HEK293 (cell line): ENCODE data around the gene EPS8L1.

Source experiments
- CTCF ChIA-PET: fragments of 350-600 bp; formaldehyde crosslinking; extraction: SDS; loops from one replicate; lab custom pipeline; 2021; ENCODE audit warnings: antibody characterized with exemption; lab: Yijun Ruan, JAX
- POLR2A ChIA-PET: fragments of 300-600 bp; formaldehyde crosslinking; extraction: SDS; loops from one replicate; lab custom pipeline; 2020; ENCODE audit warnings: antibody characterized with exemption, inconsistent platforms; lab: Yijun Ruan, JAX
- H3K27ac ChIP-seq: fragments of 200-500 bp; sonication (Bioruptor generic); 2 replicates; pipeline ENCODE4 v1.5.1; 2014; ENCODE audit warnings: low read depth, low read length, control low read depth, inconsistent platforms; ENCODE audit errors: extremely low read depth
- H3K36me3 ChIP-seq, 2 experiments: fragments of 200-500 bp in 1 of 2; sonication (Bioruptor generic) in 1 of 2; 1 replicate in 1 of 2; 2 replicates in 1 of 2; pipeline ENCODE4 v1.5.1; 2014 to 2017; ENCODE audit warnings: inconsistent platforms in 2 of 2, low read length in 2 of 2; ENCODE audit not compliant: control insufficient read depth in 2 of 2, insufficient read depth in 1 of 2
- H3K4me1 ChIP-seq: fragments of 200-500 bp; sonication (Bioruptor generic); 2 replicates; pipeline ENCODE4 v1.5.1; 2014; ENCODE audit warnings: mild to moderate bottlenecking, low read length, inconsistent platforms; ENCODE audit not compliant: control insufficient read depth, insufficient read depth
- H3K4me3 ChIP-seq: 2 replicates; pipeline ENCODE4 v1.5.1; 2011; ENCODE audit warnings: low read depth, mild to moderate bottlenecking, control low read depth, low read length, moderate library complexity
- H3K9me3 ChIP-seq: fragments of 200-500 bp; sonication (Bioruptor generic); 2 replicates; pipeline ENCODE4 v1.5.1; 2014; ENCODE audit warnings: low read depth, low read length, inconsistent platforms; ENCODE audit not compliant: control insufficient read depth, insufficient read depth
- GFI1B ChIP-seq: fragments of 450-650 bp; formaldehyde crosslinking; IDR thresholded peaks from 2 replicates; pipeline ENCODE4 v1.5.1; 2016; ENCODE audit warnings: missing biosample characterization, missing genetic modification characterization
- GLI4 ChIP-seq: fragments of 450-650 bp; formaldehyde crosslinking; IDR thresholded peaks from 2 replicates; pipeline ENCODE4 v1.5.1; 2016; ENCODE audit warnings: missing biosample characterization, missing genetic modification characterization
- INSM2 ChIP-seq: fragments of 450-650 bp; formaldehyde crosslinking; IDR thresholded peaks from 2 replicates; pipeline ENCODE4 v1.5.1; 2016; ENCODE audit warnings: missing biosample characterization, missing genetic modification characterization
- KLF10 ChIP-seq: fragments of 450-650 bp; IDR thresholded peaks from 2 replicates; pipeline ENCODE4 v1.5.1; 2018; ENCODE audit warnings: missing biosample characterization, mild to moderate bottlenecking, missing genetic modification characterization
- KLF8 ChIP-seq: fragments of 450-650 bp; formaldehyde crosslinking; IDR thresholded peaks from 2 replicates; pipeline ENCODE4 v1.5.1; 2016; ENCODE audit warnings: missing biosample characterization, missing genetic modification characterization
- KLF9 ChIP-seq: fragments of 450-650 bp; formaldehyde crosslinking; IDR thresholded peaks from 2 replicates; pipeline ENCODE4 v1.5.1; 2016; ENCODE audit warnings: missing biosample characterization, missing genetic modification characterization, low read depth
- REPIN1 ChIP-seq: fragments of 450-650 bp; formaldehyde crosslinking; IDR thresholded peaks from 2 replicates; pipeline ENCODE4 v1.5.1; 2017; ENCODE audit warnings: missing biosample characterization, missing genetic modification characterization, low read depth
- ZBTB20 ChIP-seq: fragments of 450-650 bp; formaldehyde crosslinking; IDR thresholded peaks from 2 replicates; pipeline ENCODE4 v1.5.1; 2016; ENCODE audit warnings: missing biosample characterization, missing genetic modification characterization
- ZNF121 ChIP-seq: fragments of 450-650 bp; formaldehyde crosslinking; IDR thresholded peaks from 2 replicates; pipeline ENCODE4 v1.5.1; 2016; ENCODE audit warnings: missing biosample characterization, missing genetic modification characterization
- ZNF148 ChIP-seq: fragments of 450-650 bp; formaldehyde crosslinking; IDR thresholded peaks from 2 replicates; pipeline ENCODE4 v1.5.0; 2017; ENCODE audit warnings: missing biosample characterization, missing genetic modification characterization, borderline replicate concordance
- ZNF223 ChIP-seq: fragments of 450-650 bp; formaldehyde crosslinking; IDR thresholded peaks from 2 replicates; pipeline ENCODE4 v1.5.1; 2016; ENCODE audit warnings: missing biosample characterization, missing genetic modification characterization
- ZNF24 ChIP-seq: fragments of 450-650 bp; formaldehyde crosslinking; IDR thresholded peaks from 2 replicates; pipeline ENCODE4 v1.5.1; 2016; ENCODE audit warnings: missing biosample characterization, missing genetic modification characterization
- ZNF280C ChIP-seq: fragments of 450-650 bp; formaldehyde crosslinking; IDR thresholded peaks from 2 replicates; pipeline ENCODE4 v1.5.1; 2016; ENCODE audit warnings: missing biosample characterization, missing genetic modification characterization
- ZNF404 ChIP-seq: fragments of 450-650 bp; formaldehyde crosslinking; IDR thresholded peaks from 2 replicates; pipeline ENCODE4 v1.5.1; 2017; ENCODE audit warnings: missing biosample characterization, missing genetic modification characterization
- ZNF416 ChIP-seq: fragments of 450-650 bp; formaldehyde crosslinking; IDR thresholded peaks from 2 replicates; pipeline ENCODE4 v1.5.1; 2016; ENCODE audit warnings: missing biosample characterization, missing genetic modification characterization
- ZNF426 ChIP-seq: fragments of 450-650 bp; formaldehyde crosslinking; IDR thresholded peaks from 2 replicates; pipeline ENCODE4 v1.5.1; 2017; ENCODE audit warnings: missing biosample characterization, missing genetic modification characterization, mild to moderate bottlenecking, inconsistent platforms, moderate library complexity
- ZNF449 ChIP-seq: fragments of 450-650 bp; formaldehyde crosslinking; IDR thresholded peaks from 2 replicates; pipeline ENCODE4 v1.5.1; 2017; ENCODE audit warnings: missing biosample characterization, mild to moderate bottlenecking, missing genetic modification characterization, moderate library complexity
- ZNF48 ChIP-seq: fragments of 450-650 bp; formaldehyde crosslinking; IDR thresholded peaks from 2 replicates; pipeline ENCODE4 v1.5.1; 2016; ENCODE audit warnings: missing biosample characterization, missing genetic modification characterization
- ZNF580 ChIP-seq: fragments of 450-650 bp; formaldehyde crosslinking; IDR thresholded peaks from 2 replicates; pipeline ENCODE4 v1.5.1; 2016; ENCODE audit warnings: missing biosample characterization, missing genetic modification characterization
- ZNF677 ChIP-seq: fragments of 450-650 bp; IDR thresholded peaks from 2 replicates; pipeline ENCODE4 v1.5.0; 2018; ENCODE audit warnings: missing biosample characterization, mild to moderate bottlenecking, missing genetic modification characterization, moderate library complexity
- ZNF701 ChIP-seq: fragments of 450-650 bp; formaldehyde crosslinking; IDR thresholded peaks from 2 replicates; pipeline ENCODE4 v1.5.1; 2016; ENCODE audit warnings: missing biosample characterization, missing genetic modification characterization
- ZNF792 ChIP-seq: fragments of 450-650 bp; formaldehyde crosslinking; IDR thresholded peaks from 2 replicates; pipeline ENCODE4 v1.5.1; 2016; ENCODE audit warnings: missing biosample characterization, missing genetic modification characterization
- TF ChIP-seq, protein P1 (sequence below): fragments of 450-650 bp; formaldehyde crosslinking; IDR thresholded peaks from 2 replicates; pipeline ENCODE4 v1.5.1; 2016; ENCODE audit warnings: missing biosample characterization, missing genetic modification characterization

EPS8L1 gene

DNA sequence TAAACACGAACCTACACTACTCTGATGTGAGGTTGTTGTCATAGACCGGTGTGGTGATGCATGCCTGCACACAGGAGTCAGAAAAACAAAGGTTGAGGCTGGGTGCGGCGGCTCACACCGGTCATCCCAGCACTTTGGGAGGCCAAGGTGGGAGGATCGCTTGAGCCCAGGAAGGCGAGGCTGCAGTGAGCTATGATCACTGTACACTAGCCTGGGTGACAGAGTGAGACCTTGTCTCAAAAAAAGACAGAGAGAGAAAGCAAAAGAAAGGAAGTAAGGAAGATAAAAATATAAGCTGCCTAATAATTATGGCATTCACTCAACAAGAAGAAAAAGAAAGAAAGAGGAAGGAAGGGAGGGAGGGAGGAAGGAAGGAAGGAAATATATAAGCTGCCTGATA is 46.9 kb upstream of the EPS8L1 start (continued):
- TF ChIP-seq KLF10 (tag by site-specific recombination) (no peak), GLI4 (tag by site-specific recombination) (no peak), KLF8 (tag by site-specific recombination) (no peak), ZNF792 (tag by site-specific recombination) (no peak), REPIN1 (tag by site-specific recombination) (no peak), GFI1B (tag by site-specific recombination) (no peak), ZBTB20 (no peak), ZNF48 (tag by site-specific recombination) (no peak)

GRCh38 chr19:55031178-55031577 is 44.5 kb upstream of the EPS8L1 start:
- POLR2A ChIA-PET, result interaction anchor here (0.6 kb wide), 1 partner anchor 29 kb away, joined by 4 read pairs; no protein-coding TSS in a partner anchor
- TF ChIP-seq KLF9, result no peak
- TF ChIP-seq ZNF580 (tag by site-specific recombination), result no peak
- TF ChIP-seq, protein P1, sequence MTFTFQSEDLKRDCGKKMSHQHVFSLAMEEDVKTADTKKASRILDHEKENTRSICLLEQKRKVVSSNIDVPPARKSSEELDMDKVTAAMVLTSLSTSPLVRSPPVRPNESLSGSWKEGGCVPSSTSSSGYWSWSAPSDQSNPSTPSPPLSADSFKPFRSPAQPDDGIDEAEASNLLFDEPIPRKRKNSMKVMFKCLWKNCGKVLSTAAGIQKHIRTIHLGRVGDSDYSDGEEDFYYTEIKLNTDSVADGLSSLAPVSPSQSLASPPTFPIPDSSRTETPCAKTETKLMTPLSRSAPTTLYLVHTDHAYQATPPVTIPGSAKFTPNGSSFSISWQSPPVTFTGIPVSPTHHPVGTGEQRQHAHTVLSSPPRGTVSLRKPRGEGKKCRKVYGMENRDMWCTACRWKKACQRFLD (tag by site-specific recombination), result no peak

DNA sequence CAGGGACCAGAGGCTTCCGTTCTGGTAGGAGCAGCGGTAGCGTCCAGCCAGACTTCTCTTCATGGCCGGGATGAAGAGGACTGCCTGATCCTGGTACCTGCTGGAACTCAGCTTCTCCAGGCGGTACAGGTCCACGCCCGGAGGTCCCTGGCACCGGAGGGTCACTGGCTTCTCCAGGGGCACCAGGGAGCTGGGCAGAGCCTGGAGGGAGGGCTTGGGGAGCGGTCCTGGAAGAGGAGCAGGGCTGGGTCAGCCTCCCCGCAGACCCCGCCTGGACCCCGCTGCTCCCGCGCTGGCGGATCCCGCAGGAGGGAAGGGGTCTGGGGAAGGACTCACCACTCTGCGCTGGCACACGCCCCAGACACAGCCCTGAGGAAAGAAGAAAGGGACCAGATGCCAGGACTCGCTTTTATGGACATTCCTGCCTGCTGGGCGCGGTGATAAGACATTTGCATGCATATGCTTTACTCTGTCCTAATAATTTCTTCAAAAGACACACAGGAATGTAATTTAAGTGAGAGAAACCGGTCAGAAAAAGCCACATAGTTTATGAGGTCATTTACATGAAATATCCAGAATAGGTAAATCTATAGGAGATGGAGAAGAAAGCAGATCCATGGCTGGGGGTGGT is 43.4 kb upstream of the EPS8L1 start:
- Histone ChIP-seq H3K27ac (no peak overlapping the region), H3K4me1 (no peaks in the 10 kb centered on the region), H3K4me3 (no peak overlapping the region), H3K36me3 (no peaks in the 10 kb centered on the region), H3K9me3 (no peaks in the 10 kb centered on the region)
- POLR2A ChIA-PET, result no interaction called here
- CTCF ChIA-PET, result no interaction called here
- TF ChIP-seq INSM2 (tag by site-specific recombination), result no peak
- no peak for TF ChIP-seq ZNF426 (tag by site-specific recombination)
- no peak for TF ChIP-seq ZNF416 (tag by site-specific recombination)
- TF ChIP-seq ZNF701 (tag by site-specific recombination), result no peak
- no peak for TF ChIP-seq ZNF792 (tag by site-specific recombination)
- TF ChIP-seq ZNF121 (tag by site-specific recombination), result no peak
- TF ChIP-seq ZNF223 (tag by site-specific recombination), result no peak
- no peak for TF ChIP-seq ZNF404 (tag by site-specific recombination)
- no peak for TF ChIP-seq ZNF148 (tag by site-specific recombination)
- no peak for TF ChIP-seq ZNF677
- no peak for TF ChIP-seq ZNF449
- no peak for TF ChIP-seq ZNF280C (tag by site-specific recombination)
- TF ChIP-seq ZNF24, result no peak

More at GRCh38 chr19:55031178-55031577, 44.5 kb upstream of the EPS8L1 start:
- no peaks in the 10 kb centered on the region for H3K36me3 ChIP-seq
- CTCF ChIA-PET, result interaction anchor here (0.7 kb wide), 1 partner anchor 765 kb away, joined by 3 read pairs; no protein-coding TSS in a partner anchor
- H3K4me1 ChIP-seq, result no peaks in the 10 kb centered on the region
- no peak overlapping the region for H3K27ac ChIP-seq
- H3K9me3 ChIP-seq, result no peaks in the 10 kb centered on the region
- H3K4me3 ChIP-seq, result no peak overlapping the region
